DOHH2 (cell line): ENCODE data around the gene SAFB.

Experiments
- H3F3A ChIP-seq: fragments of 200-600 bp; sonication (generic), shearing (Covaris generic); 2 replicates; pipeline ENCODE4 v1.6.0; 2016; ENCODE audit warnings: antibody characterized with exemption, mild to moderate bottlenecking; ENCODE audit not compliant: control insufficient read depth, insufficient read depth
- H3K27ac ChIP-seq: fragments of 200-600 bp; sonication (generic); 2 replicates; pipeline ENCODE4 v1.5.1; 2014; ENCODE audit warnings: low read depth, mild to moderate bottlenecking, low read length, moderate library complexity
- H3K27me3 ChIP-seq: fragments of 200-600 bp; sonication (generic); 2 replicates; pipeline ENCODE4 v1.6.1; 2014; ENCODE audit warnings: mild to moderate bottlenecking, low read length, mixed read lengths; ENCODE audit not compliant: control insufficient read depth
- H3K36me3 ChIP-seq: fragments of 200-600 bp; sonication (generic); 2 replicates; pipeline ENCODE4 v1.6.1; 2014; ENCODE audit warnings: mild to moderate bottlenecking, low read length, moderate library complexity, mixed read lengths; ENCODE audit not compliant: control insufficient read depth
- H3K4me1 ChIP-seq: fragments of 200-600 bp; sonication (generic); 2 replicates; pipeline ENCODE4 v1.6.1; 2014; ENCODE audit warnings: mild to moderate bottlenecking, low read length, mixed read lengths; ENCODE audit not compliant: control insufficient read depth
- H3K4me2 ChIP-seq: fragments of 200-600 bp; sonication (generic); 2 replicates; pipeline ENCODE4 v1.6.0; 2014; ENCODE audit warnings: mild to moderate bottlenecking, low read length, moderate library complexity
- H3K4me3 ChIP-seq: fragments of 200-600 bp; sonication (generic); 2 replicates; pipeline ENCODE4 v1.5.1; 2014; ENCODE audit warnings: mild to moderate bottlenecking, low read length, mixed read lengths
- H3K79me2 ChIP-seq: fragments of 200-600 bp; sonication (generic); 2 replicates; pipeline ENCODE4 v1.6.1; 2014; ENCODE audit warnings: mild to moderate bottlenecking, low read length, mixed read lengths; ENCODE audit not compliant: control insufficient read depth
- H3K9me2 ChIP-seq: fragments of 200-600 bp; sonication (generic); replicated peaks from 2 replicates; pipeline ENCODE4 v1.6.1; 2014; ENCODE audit warnings: mild to moderate bottlenecking, low read length, mixed read lengths; ENCODE audit not compliant: control insufficient read depth
- H3K9me3 ChIP-seq: fragments of 200-600 bp; sonication (generic); 2 replicates; pipeline ENCODE4 v1.6.1; 2014; ENCODE audit warnings: antibody characterized with exemption, low read length, mixed read lengths; ENCODE audit not compliant: control insufficient read depth, insufficient read depth
- H4K20me1 ChIP-seq: fragments of 200-600 bp; sonication (generic); 2 replicates; pipeline ENCODE4 v1.6.0; 2014; ENCODE audit warnings: low read depth, mild to moderate bottlenecking, antibody characterized with exemption, low read length, moderate library complexity; ENCODE audit not compliant: control insufficient read depth, insufficient read depth
- EZH2phosphoT487 ChIP-seq: fragments of 200-600 bp; sonication (generic); IDR thresholded peaks from 2 replicates; pipeline ENCODE4 v1.6.1; 2017; ENCODE audit warnings: borderline replicate concordance, mild to moderate bottlenecking, antibody characterized with exemption, low read length, moderate library complexity, mixed read lengths
- TF ChIP-seq, protein P1 (sequence below): fragments of 200-600 bp; sonication (generic); IDR thresholded peaks from one replicate; pipeline ENCODE4 v1.5.1; 2014; ENCODE audit warnings: antibody characterized with exemption, mild to moderate bottlenecking, low read depth, low read length; ENCODE audit not compliant: poor library complexity, severe bottlenecking

SAFB gene

DNA sequence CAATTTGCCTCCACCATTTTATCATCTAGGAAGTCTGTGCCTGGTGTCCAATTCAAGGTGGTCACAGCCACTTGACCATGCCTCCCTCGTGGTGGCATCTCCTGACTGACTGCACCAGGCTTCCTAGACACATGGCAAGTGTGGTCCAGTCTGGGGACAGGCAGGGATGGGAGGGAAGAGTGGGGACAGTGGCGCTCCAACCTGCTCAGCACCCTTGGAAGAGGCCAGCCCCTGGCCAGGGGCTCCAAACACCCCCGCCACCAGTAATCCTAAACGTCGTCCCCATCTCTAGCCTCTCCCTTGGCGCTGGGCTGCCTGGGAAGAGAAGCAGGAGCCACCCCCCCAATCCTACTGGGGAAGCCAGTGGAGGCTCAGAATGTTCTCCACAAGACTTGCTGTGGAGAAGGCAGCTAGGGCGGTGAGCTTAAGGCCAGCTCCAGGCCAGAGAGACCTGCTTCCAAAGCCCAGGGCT is 69.9 kb downstream of the SAFB start:
- peaks cover 22% of the 10 kb centered on the region for H3F3A ChIP-seq
- H3K4me1 ChIP-seq = peaks cover 19% of the 10 kb centered on the region
- H4K20me1 ChIP-seq = peaks cover 11% of the 10 kb centered on the region
- H3K79me2 ChIP-seq = peaks cover 47% of the 10 kb centered on the region
- no peaks in the 10 kb centered on the region for H3K9me2 ChIP-seq
- TF ChIP-seq, protein P1, sequence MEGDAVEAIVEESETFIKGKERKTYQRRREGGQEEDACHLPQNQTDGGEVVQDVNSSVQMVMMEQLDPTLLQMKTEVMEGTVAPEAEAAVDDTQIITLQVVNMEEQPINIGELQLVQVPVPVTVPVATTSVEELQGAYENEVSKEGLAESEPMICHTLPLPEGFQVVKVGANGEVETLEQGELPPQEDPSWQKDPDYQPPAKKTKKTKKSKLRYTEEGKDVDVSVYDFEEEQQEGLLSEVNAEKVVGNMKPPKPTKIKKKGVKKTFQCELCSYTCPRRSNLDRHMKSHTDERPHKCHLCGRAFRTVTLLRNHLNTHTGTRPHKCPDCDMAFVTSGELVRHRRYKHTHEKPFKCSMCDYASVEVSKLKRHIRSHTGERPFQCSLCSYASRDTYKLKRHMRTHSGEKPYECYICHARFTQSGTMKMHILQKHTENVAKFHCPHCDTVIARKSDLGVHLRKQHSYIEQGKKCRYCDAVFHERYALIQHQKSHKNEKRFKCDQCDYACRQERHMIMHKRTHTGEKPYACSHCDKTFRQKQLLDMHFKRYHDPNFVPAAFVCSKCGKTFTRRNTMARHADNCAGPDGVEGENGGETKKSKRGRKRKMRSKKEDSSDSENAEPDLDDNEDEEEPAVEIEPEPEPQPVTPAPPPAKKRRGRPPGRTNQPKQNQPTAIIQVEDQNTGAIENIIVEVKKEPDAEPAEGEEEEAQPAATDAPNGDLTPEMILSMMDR = no peak
- no peak for TF ChIP-seq EZH2phosphoT487
- peaks cover 71% of the 10 kb centered on the region for H3K36me3 ChIP-seq
- H3K4me2 ChIP-seq = peak overlapping the region; percentile 68
- peak overlapping the region; percentile 99; the same call in 1 of the 2 replicates for H3K4me3 ChIP-seq
- no peak overlapping the region for H3K27ac ChIP-seq
- no peaks in the 10 kb centered on the region for H3K27me3 ChIP-seq
- H3K9me3 ChIP-seq = no peaks in the 10 kb centered on the region

DNA sequence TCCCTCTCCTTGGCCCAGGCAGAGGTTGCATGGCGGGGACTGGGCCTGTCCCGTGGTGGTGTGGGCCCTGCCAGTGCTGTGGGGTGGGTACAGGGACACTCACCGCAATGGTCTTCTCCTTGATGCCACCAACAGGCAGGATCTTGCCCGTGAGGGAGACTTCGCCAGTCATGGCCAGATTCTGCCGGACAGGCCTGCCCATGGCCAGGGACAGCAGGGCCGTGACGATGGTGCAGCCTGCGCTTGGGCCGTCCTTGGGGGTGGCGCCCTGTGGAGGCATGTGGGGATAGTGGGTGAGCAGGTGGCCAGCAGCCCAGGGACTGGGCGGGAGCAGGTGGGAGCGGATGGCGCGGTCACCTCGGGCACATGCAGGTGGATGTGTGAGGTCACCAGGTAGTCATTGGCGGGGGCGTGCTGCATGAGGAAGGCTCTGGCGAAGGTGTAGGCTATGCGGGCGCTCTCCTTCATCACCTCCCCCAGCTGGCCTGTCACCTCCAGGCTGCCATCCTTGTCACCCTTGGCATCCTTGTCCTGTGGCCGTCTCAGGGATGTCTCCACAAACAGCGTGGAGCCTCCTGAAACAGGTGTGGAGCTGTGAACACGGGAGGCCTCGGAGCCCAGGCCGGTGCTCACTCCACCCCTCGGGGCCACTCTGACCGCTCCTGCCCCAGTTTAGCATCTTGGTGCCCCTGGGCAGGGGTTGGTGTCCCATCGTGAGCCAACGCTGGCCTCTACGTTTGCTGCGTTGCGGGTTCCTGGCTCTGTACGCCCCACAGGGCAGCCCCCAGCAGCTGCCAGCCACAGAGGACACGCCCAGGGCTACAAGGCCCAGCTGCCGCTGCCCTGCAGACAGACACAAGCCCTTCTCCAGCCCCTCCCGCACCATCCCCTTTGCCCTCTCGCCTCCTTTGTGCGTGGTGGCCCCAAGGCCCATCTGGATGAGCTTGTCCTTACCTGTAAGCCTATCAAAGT is 70.6 kb downstream of the SAFB start:
- Histone ChIP-seq H3K27ac (no peak overlapping the region), H3K79me2 (peaks cover 47% of the 10 kb centered on the region), H3K9me3 (no peaks in the 10 kb centered on the region), H3K4me3 (no peak overlapping the region), H4K20me1 (peaks cover 11% of the 10 kb centered on the region), H3K4me1 (peaks cover 19% of the 10 kb centered on the region), H3F3A (peaks cover 25% of the 10 kb centered on the region), H3K4me2 (peak overlapping the region; percentile 68; the same call in 1 of the 2 replicates), H3K36me3 (peaks cover 77% of the 10 kb centered on the region), H3K9me2 (no peaks in the 10 kb centered on the region), H3K27me3 (no peaks in the 10 kb centered on the region)
- TF ChIP-seq, protein P1 = no peak
- no peak for TF ChIP-seq EZH2phosphoT487

- H3K36me3 ChIP-seq = peaks cover 86% of the 10 kb centered on the region
- H3K9me3 ChIP-seq = no peaks in the 10 kb centered on the region
- H3K27ac ChIP-seq = no peak overlapping the region
- H3K9me2 ChIP-seq = no peaks in the 10 kb centered on the region
- H3K4me1 ChIP-seq = peaks cover 15% of the 10 kb centered on the region
- no peak overlapping the region for H3K4me2 ChIP-seq
- TF ChIP-seq EZH2phosphoT487 = no peak
- TF ChIP-seq, protein P1 = no peak
- H3K4me3 ChIP-seq = no peak overlapping the region
- peaks cover 11% of the 10 kb centered on the region for H4K20me1 ChIP-seq
- H3K79me2 ChIP-seq = peaks cover 47% of the 10 kb centered on the region
- peaks cover 20% of the 10 kb centered on the region for H3F3A ChIP-seq
- H3K27me3 ChIP-seq = no peaks in the 10 kb centered on the region
These were observed 71.5 kb downstream of the SAFB start for GRCh38 chr19:5694167-5694955.
